OCI-LY1 (cell line): ENCODE results near the gene FRMD3.

ENCODE experiments used
- CTCF ChIP-seq: fragments of 200-600 bp; sonication (generic), shearing (Covaris generic); IDR thresholded peaks from 2 replicates; pipeline ENCODE4 v1.5.1; 2017; ENCODE audit warnings: mild to moderate bottlenecking, antibody characterized with exemption, low read length, moderate library complexity, mixed read lengths
- EZH2 ChIP-seq: fragments of 200-600 bp; sonication (generic), shearing (Covaris generic); IDR thresholded peaks from 2 replicates; pipeline ENCODE4 v1.8.0; 2017; ENCODE audit warnings: borderline replicate concordance, mixed run types, mild to moderate bottlenecking, antibody characterized with exemption, low read length, moderate library complexity, mixed read lengths

DNA sequence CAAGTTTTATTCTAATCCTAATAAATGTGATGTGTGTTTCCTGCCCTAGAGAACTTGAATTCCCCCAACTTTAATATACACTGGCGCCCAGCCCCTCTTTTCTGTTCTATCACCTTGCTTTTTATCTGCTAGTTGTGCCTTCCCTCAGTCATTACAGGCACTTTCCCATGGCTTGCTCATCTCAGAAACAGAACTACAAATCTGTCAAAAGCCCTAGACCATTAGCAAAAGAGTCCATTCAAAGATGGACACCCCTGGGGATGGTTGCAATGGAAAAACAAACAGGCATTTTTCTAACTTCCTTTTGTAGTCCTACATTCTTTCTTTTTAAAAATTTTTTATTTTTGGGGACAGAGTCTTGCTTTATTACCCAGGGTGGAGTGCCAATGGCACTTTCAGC is 48.2 kb downstream of the FRMD3 start:
- no peak for TF ChIP-seq EZH2
- no peak for TF ChIP-seq CTCF
